ENCODE results near the gene PCBP2. TPM values are rescaled to one million over a fixed set of nuclear protein-coding genes. Genes with fewer than 3 reads are reported as not detected.

Gene PCBP2
- polyA plus RNA-seq, 1 of the 3 experiments (the other 2 are of a cell fraction): 368 TPM

DNA sequence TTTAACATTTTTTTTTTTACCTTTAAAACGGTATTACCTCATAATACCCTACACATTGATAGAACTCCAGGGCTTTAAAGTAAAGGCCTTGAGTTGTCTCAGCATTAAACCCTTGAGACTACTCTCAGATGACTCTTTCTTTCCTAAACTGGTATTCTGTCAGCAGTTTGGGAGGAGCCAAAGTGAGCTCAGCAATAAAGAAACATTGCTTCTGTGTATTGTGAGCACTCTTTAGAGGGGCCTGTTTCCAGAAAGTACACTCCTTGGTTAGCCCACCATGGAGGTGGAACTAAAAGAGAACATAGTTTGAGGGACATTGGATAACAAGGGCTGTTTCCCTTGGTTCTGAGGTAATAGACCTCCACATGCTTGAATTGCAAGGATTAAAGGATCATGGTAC lies 27.0 kb downstream of the PCBP2 start (continued):
- TF ChIP-seq, protein P1, sequence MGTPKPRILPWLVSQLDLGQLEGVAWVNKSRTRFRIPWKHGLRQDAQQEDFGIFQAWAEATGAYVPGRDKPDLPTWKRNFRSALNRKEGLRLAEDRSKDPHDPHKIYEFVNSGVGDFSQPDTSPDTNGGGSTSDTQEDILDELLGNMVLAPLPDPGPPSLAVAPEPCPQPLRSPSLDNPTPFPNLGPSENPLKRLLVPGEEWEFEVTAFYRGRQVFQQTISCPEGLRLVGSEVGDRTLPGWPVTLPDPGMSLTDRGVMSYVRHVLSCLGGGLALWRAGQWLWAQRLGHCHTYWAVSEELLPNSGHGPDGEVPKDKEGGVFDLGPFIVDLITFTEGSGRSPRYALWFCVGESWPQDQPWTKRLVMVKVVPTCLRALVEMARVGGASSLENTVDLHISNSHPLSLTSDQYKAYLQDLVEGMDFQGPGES (IDR thresholded peaks at IDR 0.05; ENCODE audit: low read depth, low read length): no peak
- TF ChIP-seq FOXJ3 (CRISPR knock-in tag; IDR thresholded peaks at IDR 0.05): no peak

DNA sequence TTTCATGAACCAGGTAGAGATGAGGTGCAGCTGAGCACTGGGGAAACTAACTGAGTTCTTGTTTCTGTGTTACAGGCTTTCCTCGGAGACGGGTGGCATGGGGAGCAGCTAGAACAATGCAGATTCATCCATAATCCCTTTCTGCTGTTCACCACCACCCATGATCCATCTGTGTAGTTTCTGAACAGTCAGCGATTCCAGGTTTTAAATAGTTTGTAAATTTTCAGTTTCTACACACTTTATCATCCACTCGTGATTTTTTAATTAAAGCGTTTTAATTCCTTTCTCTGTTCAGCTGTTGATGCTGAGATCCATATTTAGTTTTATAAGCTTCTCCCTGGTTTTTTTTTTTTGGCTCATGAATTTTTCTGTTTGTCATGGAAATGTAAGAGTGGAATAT lies 27.4 kb downstream of the PCBP2 start:
- peak overlapping the region; percentile 39 to 46 for H3K27ac ChIP-seq (ENCODE audit: low read depth in 2 of 2, low read length in 1 of 2)
- no peaks in the 10 kb centered on the region for H3K9me3 ChIP-seq
- 88% methylated on average over 5 of the region's 5 CpGs for WGBS (ENCODE audit: low lambda C conversion rate)
- H3K4me3 ChIP-seq (ENCODE audit: low read depth in 2 of 2, low read length in 1 of 2): no peak overlapping the region
- H2AFZ ChIP-seq (ENCODE audit: low read depth): no peak overlapping the region
- no peaks in the 10 kb centered on the region for H3K27me3 ChIP-seq (ENCODE audit: insufficient read depth)
- peaks cover 89 to 95% of the 10 kb centered on the region in 2 experiments for H3K36me3 ChIP-seq (replicated peaks in 1 of 2; ENCODE audit: control insufficient read depth in 1 of 2, insufficient read depth in 2 of 2, low read length in 1 of 2)
- CTCF ChIA-PET: interaction anchor here (0.8 to 1.8 kb wide), 5 partner anchors 9 to 154 kb away, joined by 3 to 6 read pairs (median 3); no protein-coding TSS in a partner anchor
- H3K9ac ChIP-seq: no peak overlapping the region
- H3K9me2 ChIP-seq: no peaks in the 10 kb centered on the region
- peaks cover 97% of the 10 kb centered on the region for H3F3A ChIP-seq (replicated peaks; ENCODE audit: insufficient read depth)
- no peak overlapping the region for H3K4me2 ChIP-seq
- peaks cover 0 to 5% of the 10 kb centered on the region in 2 experiments; a peak in 2 of 4 replicates for H3K4me1 ChIP-seq (ENCODE audit: control insufficient read depth in 1 of 2, insufficient read depth in 2 of 2, low read depth in 1 of 2, low read length in 1 of 2)
- H3K79me2 ChIP-seq (ENCODE audit: insufficient read depth): peaks cover 54% of the 10 kb centered on the region
- TF ChIP-seq MXI1 (IDR thresholded peaks at IDR 0.05; ENCODE audit: low read depth, low read length): no peak
- no peak for TF ChIP-seq RFX5 (IDR thresholded peaks at IDR 0.05; ENCODE audit: low read length)
- no peak for TF ChIP-seq FOXM1 (IDR thresholded peaks at IDR 0.05; ENCODE audit: low read depth)
- no peak for TF ChIP-seq EP300 (IDR thresholded peaks at IDR 0.05; ENCODE audit: borderline replicate concordance in 1 of 2, low read depth in 1 of 2, low read length in 1 of 2)
- no peak for TF ChIP-seq TCF12 (IDR thresholded peaks at IDR 0.05)
- TF ChIP-seq, protein P2, sequence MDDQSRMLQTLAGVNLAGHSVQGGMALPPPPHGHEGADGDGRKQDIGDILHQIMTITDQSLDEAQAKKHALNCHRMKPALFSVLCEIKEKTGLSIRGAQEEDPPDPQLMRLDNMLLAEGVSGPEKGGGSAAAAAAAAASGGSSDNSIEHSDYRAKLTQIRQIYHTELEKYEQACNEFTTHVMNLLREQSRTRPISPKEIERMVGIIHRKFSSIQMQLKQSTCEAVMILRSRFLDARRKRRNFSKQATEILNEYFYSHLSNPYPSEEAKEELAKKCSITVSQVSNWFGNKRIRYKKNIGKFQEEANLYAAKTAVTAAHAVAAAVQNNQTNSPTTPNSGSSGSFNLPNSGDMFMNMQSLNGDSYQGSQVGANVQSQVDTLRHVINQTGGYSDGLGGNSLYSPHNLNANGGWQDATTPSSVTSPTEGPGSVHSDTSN (IDR thresholded peaks at IDR 0.05): no peak
- no peak for TF ChIP-seq POLR2AphosphoS5 (IDR thresholded peaks at IDR 0.05; ENCODE audit: low read depth, low read length)
- TF ChIP-seq, protein P3, sequence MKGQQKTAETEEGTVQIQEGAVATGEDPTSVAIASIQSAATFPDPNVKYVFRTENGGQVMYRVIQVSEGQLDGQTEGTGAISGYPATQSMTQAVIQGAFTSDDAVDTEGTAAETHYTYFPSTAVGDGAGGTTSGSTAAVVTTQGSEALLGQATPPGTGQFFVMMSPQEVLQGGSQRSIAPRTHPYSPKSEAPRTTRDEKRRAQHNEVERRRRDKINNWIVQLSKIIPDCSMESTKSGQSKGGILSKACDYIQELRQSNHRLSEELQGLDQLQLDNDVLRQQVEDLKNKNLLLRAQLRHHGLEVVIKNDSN (IDR thresholded peaks at IDR 0.05; ENCODE audit: borderline replicate concordance, low read depth): no peak
- TF ChIP-seq RAD21 (IDR thresholded peaks at IDR 0.05; ENCODE audit: low read length): no peak
- TF ChIP-seq, protein P4, sequence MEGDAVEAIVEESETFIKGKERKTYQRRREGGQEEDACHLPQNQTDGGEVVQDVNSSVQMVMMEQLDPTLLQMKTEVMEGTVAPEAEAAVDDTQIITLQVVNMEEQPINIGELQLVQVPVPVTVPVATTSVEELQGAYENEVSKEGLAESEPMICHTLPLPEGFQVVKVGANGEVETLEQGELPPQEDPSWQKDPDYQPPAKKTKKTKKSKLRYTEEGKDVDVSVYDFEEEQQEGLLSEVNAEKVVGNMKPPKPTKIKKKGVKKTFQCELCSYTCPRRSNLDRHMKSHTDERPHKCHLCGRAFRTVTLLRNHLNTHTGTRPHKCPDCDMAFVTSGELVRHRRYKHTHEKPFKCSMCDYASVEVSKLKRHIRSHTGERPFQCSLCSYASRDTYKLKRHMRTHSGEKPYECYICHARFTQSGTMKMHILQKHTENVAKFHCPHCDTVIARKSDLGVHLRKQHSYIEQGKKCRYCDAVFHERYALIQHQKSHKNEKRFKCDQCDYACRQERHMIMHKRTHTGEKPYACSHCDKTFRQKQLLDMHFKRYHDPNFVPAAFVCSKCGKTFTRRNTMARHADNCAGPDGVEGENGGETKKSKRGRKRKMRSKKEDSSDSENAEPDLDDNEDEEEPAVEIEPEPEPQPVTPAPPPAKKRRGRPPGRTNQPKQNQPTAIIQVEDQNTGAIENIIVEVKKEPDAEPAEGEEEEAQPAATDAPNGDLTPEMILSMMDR (IDR thresholded peaks at IDR 0.05): no peak
- no peak for TF ChIP-seq FOSL2 (IDR thresholded peaks at IDR 0.05; ENCODE audit: borderline replicate concordance, low read depth)
- no peak for TF ChIP-seq JUND (IDR thresholded peaks at IDR 0.05)
- TF ChIP-seq, protein P1 (IDR thresholded peaks at IDR 0.05; ENCODE audit: low read depth, low read length): no peak
- TF ChIP-seq MEF2A (IDR thresholded peaks at IDR 0.05; ENCODE audit: borderline replicate concordance, low read depth): no peak
- TF ChIP-seq, protein P5, sequence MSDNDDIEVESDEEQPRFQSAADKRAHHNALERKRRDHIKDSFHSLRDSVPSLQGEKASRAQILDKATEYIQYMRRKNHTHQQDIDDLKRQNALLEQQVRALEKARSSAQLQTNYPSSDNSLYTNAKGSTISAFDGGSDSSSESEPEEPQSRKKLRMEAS (IDR thresholded peaks at IDR 0.05; ENCODE audit: low read depth): no peak
- no peak for TF ChIP-seq EZH2phosphoT487 (IDR thresholded peaks at IDR 0.05; ENCODE audit: borderline replicate concordance, low read depth)
- TF ChIP-seq TAF1 (IDR thresholded peaks at IDR 0.05; ENCODE audit: borderline replicate concordance, low read depth, low read length): no peak
- no peak for DNase-seq
- POLR2A ChIA-PET: no interaction called here
- H4K20me1 ChIP-seq (ENCODE audit: insufficient read depth): peaks cover 92% of the 10 kb centered on the region
